GM12878 (cell line): ENCODE results near the gene NET1. TPM values are rescaled to one million over a fixed set of nuclear protein-coding genes. Genes with fewer than 3 reads are reported as not detected.

Source experiments
- ATAC-seq: fragments of 200-7000 bp; cut with Tn5 transposase; 3 replicates; pipeline ENCODE4 v1.9.1; 2020; ENCODE audit warnings: mild to moderate bottlenecking, moderate library complexity
- BruUV-seq: library from RNA; stranded (reverse); fragments of 400-500 nt; replicated peaks from 2 replicates; lab custom pipeline; 2021; lab: Mats Ljungman, UMichigan
- CTCF ChIA-PET: fragments of 300-600 bp; sonication (Branson Sonifier 250); formaldehyde crosslinking; extraction: SDS; loops from one replicate; lab custom pipeline; 2021; ENCODE audit warnings: inconsistent platforms; lab: Yijun Ruan, JAX
- POLR2A ChIA-PET: fragments of 350-600 bp; formaldehyde crosslinking; extraction: SDS; loops from one replicate; lab custom pipeline; 2021; ENCODE audit warnings: inconsistent platforms; lab: Charles Lee
- RAD21 ChIA-PET: fragments of 300-600 bp; sonication (Branson Sonifier 250); formaldehyde crosslinking; loops from one replicate; lab custom pipeline; 2023; ENCODE audit warnings: antibody characterized with exemption; ENCODE audit not compliant: unreplicated experiment; lab: Charles Lee
- SMC1A ChIA-PET: fragments of 300-600 bp; sonication (Branson Sonifier 250); formaldehyde crosslinking; loops from one replicate; lab custom pipeline; 2023; ENCODE audit not compliant: unreplicated experiment, uncharacterized antibody; lab: Charles Lee
- DNase-seq: peaks from one replicate; pipeline ENCODE4 v3.0.0-alpha.2; 2011; ENCODE audit warnings: low read depth, low spot score
- FAIRE-seq: peaks from 3 replicates; lab custom pipeline; 2011; peaks lifted over from hg19 to GRCh38; lab: Jason Lieb, UNC
- H2AFZ ChIP-seq: 2 replicates; pipeline ENCODE4 v1.6.0; 2011; ENCODE audit warnings: low read depth, low read length, control low read depth; ENCODE audit not compliant: control insufficient read depth
- H3K27ac ChIP-seq: 2 replicates; pipeline ENCODE4 v1.5.1; 2011; ENCODE audit warnings: control low read depth; ENCODE audit not compliant: control insufficient read depth, insufficient read depth
- H3K27me3 ChIP-seq, 2 experiments: replicated peaks in 1 of 2; 2 replicates each; pipeline versions ENCODE4 v1.6.0 to v1.6.1; 2011; ENCODE audit warnings: low read length in 1 of 2; ENCODE audit not compliant: control insufficient read depth in 2 of 2, insufficient read depth in 2 of 2
- H3K36me3 ChIP-seq, 2 experiments: 2 replicates each; pipeline ENCODE4 v1.5.1; 2011; ENCODE audit warnings: low read length in 1 of 2; ENCODE audit not compliant: control insufficient read depth in 2 of 2, insufficient read depth in 2 of 2
- H3K4me1 ChIP-seq: 2 replicates; pipeline ENCODE4 v1.6.1; 2011; ENCODE audit warnings: mild to moderate bottlenecking, low read length, moderate library complexity, mixed read lengths; ENCODE audit not compliant: control insufficient read depth, insufficient read depth
- H3K4me2 ChIP-seq: 2 replicates; pipeline ENCODE4 v1.6.0; 2011; ENCODE audit warnings: control low read depth; ENCODE audit not compliant: control insufficient read depth, insufficient read depth
- H3K4me3 ChIP-seq: fragments of 200-600 bp; sonication (generic); 2 replicates; pipeline ENCODE4 v1.5.1; 2016
- H3K79me2 ChIP-seq: 2 replicates; pipeline ENCODE4 v1.6.0; 2011; ENCODE audit warnings: low read length; ENCODE audit not compliant: control insufficient read depth, insufficient read depth
- H3K9ac ChIP-seq: 2 replicates; pipeline ENCODE4 v1.8.0; 2011; ENCODE audit warnings: low read length, control low read depth, mixed read lengths; ENCODE audit not compliant: control insufficient read depth, insufficient read depth
- H3K9me3 ChIP-seq: replicated peaks from 3 replicates; pipeline ENCODE4 v1.5.1; 2011; ENCODE audit warnings: mild to moderate bottlenecking, low read length; ENCODE audit not compliant: control insufficient read depth, insufficient read depth
- H4K20me1 ChIP-seq: 2 replicates; pipeline ENCODE4 v1.6.0; 2011; ENCODE audit not compliant: control insufficient read depth, insufficient read depth
- CHD4 ChIP-seq: fragments of 200-600 bp; sonication (generic); IDR thresholded peaks from 2 replicates; pipeline ENCODE4 v1.6.1; 2016; ENCODE audit warnings: mild to moderate bottlenecking
- HSF1 ChIP-seq: fragments of 150-350 bp; IDR thresholded peaks from 2 replicates; pipeline ENCODE4 v1.6.1; 2014; ENCODE audit warnings: mild to moderate bottlenecking, low read depth, low read length
- JUND ChIP-seq: IDR thresholded peaks from 2 replicates; pipeline ENCODE4 v1.6.1; 2012; ENCODE audit warnings: low read depth, mild to moderate bottlenecking, low read length, improper control_type of control experiment, moderate library complexity
- MTA3 ChIP-seq: IDR thresholded peaks from 2 replicates; pipeline ENCODE4 v1.6.1; 2012; ENCODE audit warnings: low read length, inconsistent platforms, borderline replicate concordance
- RAD21 ChIP-seq: IDR thresholded peaks from 2 replicates; pipeline ENCODE4 v1.6.1; 2011; ENCODE audit warnings: mild to moderate bottlenecking, low read depth, low read length, moderate library complexity; ENCODE audit not compliant: insufficient read depth
- WGBS: methylation state at CpG from one replicate; pipeline ENCODE4 v1.1.6; 2016; ENCODE audit warnings: low lambda C conversion rate; ENCODE audit not compliant: insufficient replicate concordance, insufficient coverage; ENCODE audit errors: missing lambda C conversion rate; 5-methylcytosine and 5-hydroxymethylcytosine counted together
- in situ Hi-C: fragments of 300-500 bp; cut with MboI; formaldehyde crosslinking; loops from 9 replicates; pipeline ENCODE4 v1.14.3; 2018; ENCODE audit warnings: mixed read lengths
- intact Hi-C: fragments of 100-400 bp; cut with micrococcal nuclease; formaldehyde crosslinking; loops from one replicate; pipeline ENCODE4 v1.14.2; 2022; ENCODE audit not compliant: unreplicated experiment
- polyA plus RNA-seq, 11 experiments: library from polyadenylated mRNA; depleted of rRNA in 4 of 11; unstranded in 6 of 11; stranded (reverse) in 5 of 11; fragments of >200 nt; fragmentation: Nextera tagmentation in 4 of 11; fragmentation: Illumina TruSeq in 1 of 11; extraction: Ambion mirVana in 4 of 11; extraction: Trizol in 1 of 11; gene quantifications; 1 replicate in 1 of 11; 2 replicates in 10 of 11; pipeline versions ENCODE4 v1.2.1 to v1.2.3, GENCODE V29; 2011 to 2016; ENCODE audit warnings: inconsistent platforms in 2 of 11, missing spikeins in 2 of 11, low read depth in 1 of 11
- total RNA-seq, 4 experiments: library from RNA; depleted of rRNA in 3 of 4; stranded (reverse); fragments of >200 nt in 3 of 4; fragmentation: Illumina TruSeq in 1 of 4; extraction: Trizol in 1 of 4; gene quantifications; 2 replicates each; pipeline versions ENCODE4 v1.2.1 to v1.2.3, GENCODE V29; 2013 to 2021
- TF ChIP-seq, protein P1 (sequence below), 3 experiments: IDR thresholded peaks in 2 of 3; conservative IDR thresholded peaks in 1 of 3; 2 replicates each; pipeline ENCODE4 v1.5.1; 2011; ENCODE audit warnings: low read depth in 3 of 3, low read length in 3 of 3, mild to moderate bottlenecking in 3 of 3, control low read depth in 2 of 3, moderate library complexity in 2 of 3, inconsistent platforms in 1 of 3, mixed read lengths in 1 of 3; ENCODE audit not compliant: control insufficient read depth in 2 of 3, insufficient read depth in 1 of 3; ENCODE audit errors: extremely low read depth in 1 of 3

The NET1 gene
- total and polyA plus RNA-seq, 10 of the 15 experiments (the other 5 are each of a cell fraction or from before 2014, with no cell fraction given), result 6.5 to 22.7 (median 18.4) TPM

DNA sequence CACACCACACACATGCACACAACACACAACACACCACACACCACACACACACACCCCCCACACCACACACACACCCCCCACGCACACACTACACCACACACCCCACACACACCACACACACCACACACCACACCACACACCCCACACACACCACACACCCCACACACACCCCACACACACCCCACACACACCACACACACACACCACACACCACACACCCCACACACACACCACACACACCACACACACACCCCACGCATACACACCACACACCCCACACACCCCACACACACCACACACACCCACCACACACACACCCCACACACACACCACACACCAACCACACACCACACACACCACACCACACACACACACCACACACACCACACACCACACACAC is 31.2 kb upstream of the NET1 start:
- ChIA-PET CTCF (no interaction called here), RAD21 (no interaction called here), SMC1A (no interaction called here), POLR2A (no interaction called here)
- no peak overlapping the region for H3K4me3 ChIP-seq
- H2AFZ ChIP-seq, result no peak overlapping the region
- no peaks in the 10 kb centered on the region; a peak in 1 of 4 replicates for H3K27me3 ChIP-seq
- H3K4me2 ChIP-seq, result no peak overlapping the region
- intact Hi-C loops (no loop called here), in situ Hi-C loops (no loop called here)
- no peak overlapping the region for H3K9ac ChIP-seq
- H3K36me3 ChIP-seq, result no peaks in the 10 kb centered on the region
- FAIRE-seq (peak; percentile 92), ATAC-seq (no peak), DNase-seq (no peak)
- H3K4me1 ChIP-seq, result no peaks in the 10 kb centered on the region
- H3K27ac ChIP-seq, result no peak overlapping the region
- no peaks in the 10 kb centered on the region for H3K79me2 ChIP-seq
- TF ChIP-seq JUND (no peak), HSF1 (no peak)
- H4K20me1 ChIP-seq, result no peaks in the 10 kb centered on the region
- H3K9me3 ChIP-seq, result no peaks in the 10 kb centered on the region
- no TSS peak for BruUV-seq
- WGBS, result 60% methylated on average over 1 of the region's 2 CpGs

DNA sequence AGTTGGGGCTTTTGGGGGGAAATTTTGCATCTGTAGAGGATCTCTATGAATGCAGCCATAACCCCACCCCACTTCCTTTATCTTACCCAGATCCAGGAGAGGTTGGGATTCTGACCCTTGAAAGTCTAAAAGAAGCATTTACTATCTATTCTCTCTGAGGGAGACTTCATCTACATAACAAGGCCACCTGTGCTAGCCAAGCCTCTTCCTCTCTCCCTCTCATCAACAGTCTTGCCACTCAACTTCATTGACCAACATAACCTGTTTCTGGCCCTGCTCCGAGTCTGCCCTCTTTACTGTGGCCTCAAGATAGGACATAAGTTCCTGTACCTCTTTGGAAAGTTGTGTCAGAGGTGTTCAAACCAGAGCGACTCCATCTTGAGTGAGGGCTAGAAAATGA is 27.1 kb upstream of the NET1 start:
- Histone ChIP-seq H4K20me1 (no peaks in the 10 kb centered on the region), H3K4me2 (no peak overlapping the region), H3K9ac (no peak overlapping the region), H3K79me2 (no peaks in the 10 kb centered on the region), H3K9me3 (peaks cover 2% of the 10 kb centered on the region; the same call in 2 of the 3 replicates), H3K36me3 (no peaks in the 10 kb centered on the region), H3K4me3 (no peak overlapping the region), H2AFZ (no peak overlapping the region), H3K27ac (no peak overlapping the region), H3K4me1 (no peaks in the 10 kb centered on the region), H3K27me3 (no peaks in the 10 kb centered on the region; a peak in 1 of 4 replicates)
- ATAC-seq (no peak), DNase-seq (no peak), FAIRE-seq (no peak)
- ChIA-PET SMC1A (no interaction called here), POLR2A (no interaction called here), CTCF (interaction anchor here (2.5 kb wide), 1 partner anchor 536 kb away, joined by 20 read pairs; no protein-coding TSS in a partner anchor), RAD21 (no interaction called here)
- TF ChIP-seq CHD4, result no peak
- no peak for TF ChIP-seq RAD21
- TF ChIP-seq, protein P1, sequence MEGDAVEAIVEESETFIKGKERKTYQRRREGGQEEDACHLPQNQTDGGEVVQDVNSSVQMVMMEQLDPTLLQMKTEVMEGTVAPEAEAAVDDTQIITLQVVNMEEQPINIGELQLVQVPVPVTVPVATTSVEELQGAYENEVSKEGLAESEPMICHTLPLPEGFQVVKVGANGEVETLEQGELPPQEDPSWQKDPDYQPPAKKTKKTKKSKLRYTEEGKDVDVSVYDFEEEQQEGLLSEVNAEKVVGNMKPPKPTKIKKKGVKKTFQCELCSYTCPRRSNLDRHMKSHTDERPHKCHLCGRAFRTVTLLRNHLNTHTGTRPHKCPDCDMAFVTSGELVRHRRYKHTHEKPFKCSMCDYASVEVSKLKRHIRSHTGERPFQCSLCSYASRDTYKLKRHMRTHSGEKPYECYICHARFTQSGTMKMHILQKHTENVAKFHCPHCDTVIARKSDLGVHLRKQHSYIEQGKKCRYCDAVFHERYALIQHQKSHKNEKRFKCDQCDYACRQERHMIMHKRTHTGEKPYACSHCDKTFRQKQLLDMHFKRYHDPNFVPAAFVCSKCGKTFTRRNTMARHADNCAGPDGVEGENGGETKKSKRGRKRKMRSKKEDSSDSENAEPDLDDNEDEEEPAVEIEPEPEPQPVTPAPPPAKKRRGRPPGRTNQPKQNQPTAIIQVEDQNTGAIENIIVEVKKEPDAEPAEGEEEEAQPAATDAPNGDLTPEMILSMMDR (IDR thresholded peaks at IDR 0.05 in 2 of 3, conservative IDR thresholded peaks at IDR 0.05 in 1 of 3; ENCODE audit: control insufficient read depth in 2 of 3, extremely low read depth in 1 of 3, insufficient read depth in 1 of 3, low read depth in 3 of 3, low read length in 3 of 3), result no peak
- no peak for TF ChIP-seq MTA3
- BruUV-seq, result no TSS peak
- WGBS, result 46% methylated on average over 2 of the region's 2 CpGs
- intact Hi-C loops, result loop anchor here (2.0 kb wide), 1 partner anchor 536 kb away; no protein-coding TSS in a partner anchor
- in situ Hi-C loops, result loop anchor here (5.0 kb wide), 1 partner anchor 538 kb away; no protein-coding TSS in a partner anchor
